Liver (tissue), 3 donors: ENCODE data around the gene UIMC1.

Experiments used
- FOXA1 ChIP-seq: IDR thresholded peaks from 2 replicates; pipeline ENCODE4 v1.6.1; 2016; ENCODE audit warnings: antibody characterized with exemption
- GABPA ChIP-seq, 2 donors: IDR thresholded peaks in 1 of 2; conservative IDR thresholded peaks in 1 of 2; 2 replicates each; pipeline ENCODE4 v1.6.1; 2016; ENCODE audit warnings: antibody characterized with exemption in 2 of 2, mild to moderate bottlenecking in 1 of 2, moderate library complexity in 1 of 2
- HNF4A ChIP-seq, 2 donors: conservative IDR thresholded peaks; 2 replicates each; pipeline ENCODE4 v1.6.1; 2016; ENCODE audit warnings: antibody characterized with exemption in 2 of 2, mild to moderate bottlenecking in 2 of 2
- SP1 ChIP-seq: IDR thresholded peaks from 2 replicates; pipeline ENCODE4 v1.6.1; 2018; ENCODE audit warnings: antibody characterized with exemption, mild to moderate bottlenecking
- TAF1 ChIP-seq: conservative IDR thresholded peaks from 2 replicates; pipeline ENCODE4 v1.6.1; 2016; ENCODE audit warnings: antibody characterized with exemption, mild to moderate bottlenecking
- YY1 ChIP-seq: IDR thresholded peaks from 2 replicates; pipeline ENCODE4 v1.6.1; 2016; ENCODE audit warnings: antibody characterized with exemption, mild to moderate bottlenecking
- TF ChIP-seq, protein P1 (sequence below): fragments of 150-350 bp; IDR thresholded peaks from 2 replicates; pipeline ENCODE4 v1.5.1; 2017; ENCODE audit warnings: improper control_type of control experiment, low read depth, low read length; ENCODE audit not compliant: missing input control
- TF ChIP-seq, protein P2 (sequence below): IDR thresholded peaks from 2 replicates; pipeline ENCODE4 v1.6.1; 2016; ENCODE audit warnings: antibody characterized with exemption, mild to moderate bottlenecking
- donor health status: healthy.
- donor health status: healthy.

DNA sequence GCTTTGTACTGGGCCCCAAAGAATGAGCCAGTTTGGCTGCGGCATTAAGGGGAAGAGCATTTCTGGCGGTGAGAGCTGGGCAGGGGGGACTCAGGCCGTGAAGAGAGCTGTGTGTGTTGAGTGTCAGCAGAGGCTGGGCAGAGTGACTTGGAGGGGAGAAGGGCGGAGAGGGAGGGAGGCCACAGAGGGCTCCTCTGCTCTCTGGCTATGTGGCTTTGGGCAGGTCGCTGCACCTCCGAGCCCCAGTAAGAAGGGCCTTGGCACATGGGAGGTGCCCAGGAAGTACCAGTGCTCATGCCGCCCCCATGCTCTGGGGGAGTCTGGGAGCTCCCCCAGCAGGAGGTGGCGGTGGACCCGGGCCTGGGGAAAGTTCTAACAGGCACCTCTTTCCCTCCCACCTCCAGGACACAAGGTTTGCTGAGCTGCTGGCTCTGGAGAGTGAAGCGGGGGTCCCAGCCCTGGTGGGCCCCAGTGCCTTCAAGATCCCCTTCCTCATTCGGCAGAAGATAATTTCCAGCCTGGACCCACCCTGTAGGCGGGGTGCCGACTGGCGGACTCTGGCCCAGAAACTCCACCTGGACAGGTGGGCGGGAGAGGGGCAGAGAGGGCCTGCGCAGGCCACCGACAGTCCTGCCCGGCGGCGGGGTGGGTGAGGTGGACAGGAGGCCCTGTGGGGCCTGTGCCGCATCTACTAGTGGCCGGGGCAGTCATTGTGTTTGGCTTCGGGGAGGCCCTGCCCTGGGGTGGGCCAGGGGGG, 127.5 kb downstream of the UIMC1 start:
- TF ChIP-seq HNF4A (conservative IDR thresholded peaks at IDR 0.05) (no peak), FOXA1 (no peak), SP1 (no peak), GABPA (IDR thresholded peaks at IDR 0.05 in 1 of 2, conservative IDR thresholded peaks at IDR 0.05 in 1 of 2) (no peak), YY1 (no peak), TAF1 (no peak)
- TF ChIP-seq, protein P1, sequence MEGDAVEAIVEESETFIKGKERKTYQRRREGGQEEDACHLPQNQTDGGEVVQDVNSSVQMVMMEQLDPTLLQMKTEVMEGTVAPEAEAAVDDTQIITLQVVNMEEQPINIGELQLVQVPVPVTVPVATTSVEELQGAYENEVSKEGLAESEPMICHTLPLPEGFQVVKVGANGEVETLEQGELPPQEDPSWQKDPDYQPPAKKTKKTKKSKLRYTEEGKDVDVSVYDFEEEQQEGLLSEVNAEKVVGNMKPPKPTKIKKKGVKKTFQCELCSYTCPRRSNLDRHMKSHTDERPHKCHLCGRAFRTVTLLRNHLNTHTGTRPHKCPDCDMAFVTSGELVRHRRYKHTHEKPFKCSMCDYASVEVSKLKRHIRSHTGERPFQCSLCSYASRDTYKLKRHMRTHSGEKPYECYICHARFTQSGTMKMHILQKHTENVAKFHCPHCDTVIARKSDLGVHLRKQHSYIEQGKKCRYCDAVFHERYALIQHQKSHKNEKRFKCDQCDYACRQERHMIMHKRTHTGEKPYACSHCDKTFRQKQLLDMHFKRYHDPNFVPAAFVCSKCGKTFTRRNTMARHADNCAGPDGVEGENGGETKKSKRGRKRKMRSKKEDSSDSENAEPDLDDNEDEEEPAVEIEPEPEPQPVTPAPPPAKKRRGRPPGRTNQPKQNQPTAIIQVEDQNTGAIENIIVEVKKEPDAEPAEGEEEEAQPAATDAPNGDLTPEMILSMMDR: no peak
- TF ChIP-seq, protein P2, sequence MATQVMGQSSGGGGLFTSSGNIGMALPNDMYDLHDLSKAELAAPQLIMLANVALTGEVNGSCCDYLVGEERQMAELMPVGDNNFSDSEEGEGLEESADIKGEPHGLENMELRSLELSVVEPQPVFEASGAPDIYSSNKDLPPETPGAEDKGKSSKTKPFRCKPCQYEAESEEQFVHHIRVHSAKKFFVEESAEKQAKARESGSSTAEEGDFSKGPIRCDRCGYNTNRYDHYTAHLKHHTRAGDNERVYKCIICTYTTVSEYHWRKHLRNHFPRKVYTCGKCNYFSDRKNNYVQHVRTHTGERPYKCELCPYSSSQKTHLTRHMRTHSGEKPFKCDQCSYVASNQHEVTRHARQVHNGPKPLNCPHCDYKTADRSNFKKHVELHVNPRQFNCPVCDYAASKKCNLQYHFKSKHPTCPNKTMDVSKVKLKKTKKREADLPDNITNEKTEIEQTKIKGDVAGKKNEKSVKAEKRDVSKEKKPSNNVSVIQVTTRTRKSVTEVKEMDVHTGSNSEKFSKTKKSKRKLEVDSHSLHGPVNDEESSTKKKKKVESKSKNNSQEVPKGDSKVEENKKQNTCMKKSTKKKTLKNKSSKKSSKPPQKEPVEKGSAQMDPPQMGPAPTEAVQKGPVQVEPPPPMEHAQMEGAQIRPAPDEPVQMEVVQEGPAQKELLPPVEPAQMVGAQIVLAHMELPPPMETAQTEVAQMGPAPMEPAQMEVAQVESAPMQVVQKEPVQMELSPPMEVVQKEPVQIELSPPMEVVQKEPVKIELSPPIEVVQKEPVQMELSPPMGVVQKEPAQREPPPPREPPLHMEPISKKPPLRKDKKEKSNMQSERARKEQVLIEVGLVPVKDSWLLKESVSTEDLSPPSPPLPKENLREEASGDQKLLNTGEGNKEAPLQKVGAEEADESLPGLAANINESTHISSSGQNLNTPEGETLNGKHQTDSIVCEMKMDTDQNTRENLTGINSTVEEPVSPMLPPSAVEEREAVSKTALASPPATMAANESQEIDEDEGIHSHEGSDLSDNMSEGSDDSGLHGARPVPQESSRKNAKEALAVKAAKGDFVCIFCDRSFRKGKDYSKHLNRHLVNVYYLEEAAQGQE: no peak
